NOMO-1 (cell line): ENCODE results near the gene NCS1.

ENCODE experiments used
- DNase-seq, 2 experiments: peaks; one replicate each; lab custom pipeline; 2025; ENCODE audit not compliant: unreplicated experiment in 2 of 2; lab: John Stamatoyannopoulos, UW

The NCS1 gene

DNA sequence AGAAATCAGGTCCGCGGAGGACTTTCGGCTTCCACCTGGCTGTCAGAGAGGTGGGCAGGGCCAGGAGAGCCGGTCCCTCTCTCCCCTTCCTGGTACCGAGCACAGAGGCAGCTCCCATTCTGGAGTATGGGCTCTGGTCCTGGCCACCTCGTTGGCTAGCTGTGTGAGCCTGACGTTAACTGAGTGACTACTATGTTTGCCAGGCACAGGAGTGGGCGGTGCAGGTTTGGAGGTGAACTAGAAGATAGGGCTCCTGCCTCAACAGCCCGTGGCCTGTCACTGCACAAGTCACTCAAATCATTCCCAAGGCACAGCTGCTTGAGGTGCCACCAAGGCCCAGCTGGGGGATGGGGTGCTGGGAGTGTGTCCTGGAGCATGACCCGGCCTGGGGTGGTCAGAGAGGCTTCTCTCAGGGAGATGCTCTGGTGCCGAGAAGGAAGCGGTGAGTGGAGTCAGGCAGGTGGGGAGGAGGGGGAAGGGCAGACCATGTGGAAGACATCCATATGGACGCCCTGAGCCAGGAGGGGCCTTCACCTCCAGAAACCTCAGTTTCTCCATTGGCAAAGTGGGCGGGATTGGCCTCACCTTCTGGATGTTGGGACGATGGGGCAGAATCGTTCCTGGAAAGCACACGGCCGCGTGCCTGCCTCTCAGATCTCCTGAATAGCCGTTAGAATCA is 39.5 kb downstream of the NCS1 start:
- DNase-seq, result no peak

DNA sequence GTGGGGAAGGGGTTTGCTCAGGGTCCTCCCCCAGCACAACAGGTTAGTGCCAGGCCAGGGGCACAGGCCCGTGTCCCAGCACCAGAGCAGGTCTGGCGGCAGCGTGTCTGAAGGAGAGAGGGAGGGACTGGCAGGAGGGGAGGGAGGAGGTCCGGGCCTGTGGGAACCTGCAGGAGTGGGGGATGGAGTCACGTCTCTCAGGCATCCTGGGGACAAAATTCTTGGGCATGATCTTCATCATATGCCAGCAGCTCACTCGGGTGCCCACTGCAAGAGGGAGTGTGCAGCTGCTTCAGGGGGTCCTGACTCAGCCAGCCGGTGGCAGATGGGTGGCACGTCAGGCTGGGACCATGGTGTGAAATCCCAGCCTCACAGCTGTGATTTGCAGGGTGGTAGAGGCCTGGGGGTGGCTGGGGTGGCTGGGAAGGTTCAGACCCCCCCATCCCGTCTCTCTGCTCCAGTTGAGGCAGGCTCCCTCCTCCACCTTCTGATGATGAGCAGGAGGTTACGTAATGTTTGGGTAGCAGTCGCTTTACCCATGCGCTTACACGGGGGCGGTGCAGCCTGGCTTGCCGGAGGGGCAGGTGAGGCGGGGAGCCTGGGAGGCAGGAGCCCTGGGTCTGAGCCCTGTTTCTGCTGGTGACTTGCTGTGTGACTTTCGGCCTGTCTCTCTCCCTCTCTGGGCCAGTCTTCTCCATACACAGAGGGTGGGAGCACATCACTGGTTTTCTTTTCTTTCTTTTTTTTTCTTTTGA is 40.5 kb downstream of the NCS1 start:
- DNase-seq, result no peak

DNA sequence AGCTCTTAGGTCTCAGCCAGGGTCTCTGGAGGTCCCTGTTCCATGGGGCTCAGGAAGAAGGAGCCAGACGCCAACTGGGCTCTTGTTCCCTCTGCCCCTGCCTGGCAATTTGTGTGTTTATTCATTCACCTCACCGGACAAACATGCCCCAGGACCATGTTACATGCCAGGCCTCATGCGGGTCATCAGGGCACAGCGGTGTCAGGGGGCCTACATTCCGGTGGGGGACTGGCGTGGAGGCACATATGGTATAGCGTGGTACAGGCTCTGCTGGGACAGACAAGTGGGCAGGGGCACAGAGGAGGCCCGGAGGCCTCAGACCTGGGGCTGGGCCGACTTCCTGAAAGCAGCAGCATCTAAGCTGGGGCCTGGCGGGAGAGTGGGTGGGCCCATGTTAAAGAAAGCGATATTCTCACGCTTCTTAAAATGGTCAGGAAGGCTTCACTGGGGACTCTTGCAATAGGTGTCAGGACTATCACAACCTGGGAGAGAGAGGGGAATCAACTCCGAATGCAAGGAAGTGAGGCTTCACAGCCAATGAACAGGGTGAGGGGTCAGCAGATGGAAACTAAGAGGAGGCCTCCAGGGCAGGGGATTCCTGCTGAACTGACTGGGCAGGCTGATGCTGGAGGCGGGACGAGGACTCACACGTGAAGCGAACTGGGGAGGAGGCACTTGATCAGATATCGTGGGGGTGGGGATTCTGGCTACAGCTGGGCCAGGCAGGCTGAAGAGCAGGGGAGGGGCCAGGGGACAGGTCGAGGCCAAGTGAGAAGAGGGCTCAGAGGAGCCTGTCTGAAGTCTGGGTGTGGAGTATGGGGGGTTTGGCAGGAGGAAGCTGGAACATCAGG is 41.9 kb downstream of the NCS1 start:
- DNase-seq, result no peak

DNA sequence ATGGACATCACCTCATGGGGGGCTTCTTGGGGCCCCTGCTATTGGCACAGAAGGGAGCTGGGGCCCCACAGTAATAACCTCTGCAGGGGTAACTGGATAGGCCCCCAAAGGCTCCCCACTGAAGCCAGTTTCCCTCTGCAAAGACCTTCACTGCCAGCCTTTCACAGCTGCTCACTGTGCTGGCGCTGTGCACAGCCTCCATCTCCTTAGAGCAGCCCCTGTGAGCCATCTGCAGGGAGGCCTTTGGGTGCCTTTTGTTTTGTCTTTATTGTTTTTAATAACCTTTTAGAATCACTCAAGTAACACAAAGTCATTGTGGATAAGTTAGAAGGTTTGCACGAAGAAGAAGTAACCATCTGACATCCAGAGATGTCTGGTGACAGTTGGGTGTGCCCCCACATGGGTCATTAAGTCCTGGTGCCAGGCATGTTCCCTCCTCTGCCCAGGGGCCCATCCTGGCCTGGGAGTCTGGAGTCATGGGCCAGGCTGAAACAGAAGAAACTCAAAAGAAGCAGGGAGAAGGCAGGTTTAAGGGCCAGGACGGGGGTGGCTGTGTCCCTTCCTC is 42.7 kb downstream of the NCS1 start:
- no peak for DNase-seq

DNA sequence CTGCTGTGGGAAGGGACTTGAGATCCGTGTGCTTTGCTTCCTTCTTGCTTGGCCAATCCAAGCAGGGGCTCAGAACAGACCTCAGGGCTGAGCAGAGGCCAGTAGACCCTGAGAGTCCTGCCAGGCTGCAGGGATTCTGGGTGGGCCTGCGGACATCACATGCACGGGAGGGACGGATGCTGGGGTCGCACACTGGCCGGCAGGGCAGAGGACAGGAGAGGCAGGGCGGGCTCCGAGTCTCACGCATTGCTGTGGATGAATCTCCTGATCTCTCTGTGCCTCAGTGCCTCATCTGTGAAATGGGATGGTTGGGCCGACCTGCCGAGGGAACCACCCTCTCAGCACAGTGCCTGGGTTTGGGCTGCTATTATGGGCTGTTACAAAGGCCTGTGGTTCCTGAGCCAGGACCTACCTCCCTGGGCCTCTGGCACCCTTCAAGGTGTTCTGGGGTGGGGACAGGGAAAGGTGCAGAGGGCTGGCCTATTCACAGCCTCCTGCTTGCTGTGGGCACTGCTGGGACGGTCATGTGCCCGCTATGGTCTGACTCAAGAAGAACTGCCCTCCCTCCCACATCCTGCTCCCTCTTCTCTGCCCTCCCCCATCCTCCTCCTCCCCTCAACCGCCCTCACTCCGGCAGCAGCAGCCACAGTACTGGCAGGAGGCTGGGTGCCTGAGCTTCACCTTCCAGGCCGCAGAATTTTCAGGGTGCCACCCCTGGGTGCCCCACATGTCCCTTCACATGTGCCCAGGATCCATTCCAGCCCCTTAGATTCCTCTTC is 43.3 kb downstream of the NCS1 start:
- DNase-seq, result no peak

DNA sequence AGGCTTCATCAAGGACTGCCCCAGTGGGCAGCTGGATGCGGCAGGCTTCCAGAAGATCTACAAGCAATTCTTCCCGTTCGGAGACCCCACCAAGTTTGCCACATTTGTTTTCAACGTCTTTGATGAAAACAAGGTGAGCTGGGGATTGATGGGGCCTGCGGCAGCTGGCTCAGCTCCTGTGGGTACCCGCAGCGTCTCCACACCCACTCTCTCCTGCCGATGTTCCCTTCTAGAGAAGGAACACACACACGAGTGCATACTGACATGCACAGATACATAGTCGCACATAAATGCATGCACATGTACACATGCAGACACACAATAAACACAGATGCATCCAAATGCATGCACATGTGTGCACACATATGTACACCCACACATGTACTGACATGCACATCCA is 45.6 kb downstream of the NCS1 start:
- no peak for DNase-seq

DNA sequence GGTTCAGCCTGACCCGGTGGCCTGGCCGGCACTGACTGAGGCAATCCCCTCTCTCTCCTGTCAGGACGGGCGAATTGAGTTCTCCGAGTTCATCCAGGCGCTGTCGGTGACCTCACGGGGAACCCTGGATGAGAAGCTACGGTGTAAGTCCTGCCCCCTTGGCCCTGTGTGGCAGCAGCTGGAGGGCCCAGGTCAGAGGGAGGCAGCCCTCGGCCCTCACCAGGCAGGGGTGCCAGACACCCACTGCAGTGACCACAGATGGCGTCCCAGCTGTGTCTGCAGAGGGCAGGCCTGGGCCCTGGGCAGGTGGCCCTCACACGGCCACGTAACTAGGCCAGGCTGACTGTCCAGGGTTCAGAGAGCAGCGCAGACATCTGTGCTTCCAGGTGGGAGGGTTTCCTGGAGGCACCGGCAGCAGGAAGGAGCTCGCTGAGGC is 47.5 kb downstream of the NCS1 start:
- no peak for DNase-seq

DNA sequence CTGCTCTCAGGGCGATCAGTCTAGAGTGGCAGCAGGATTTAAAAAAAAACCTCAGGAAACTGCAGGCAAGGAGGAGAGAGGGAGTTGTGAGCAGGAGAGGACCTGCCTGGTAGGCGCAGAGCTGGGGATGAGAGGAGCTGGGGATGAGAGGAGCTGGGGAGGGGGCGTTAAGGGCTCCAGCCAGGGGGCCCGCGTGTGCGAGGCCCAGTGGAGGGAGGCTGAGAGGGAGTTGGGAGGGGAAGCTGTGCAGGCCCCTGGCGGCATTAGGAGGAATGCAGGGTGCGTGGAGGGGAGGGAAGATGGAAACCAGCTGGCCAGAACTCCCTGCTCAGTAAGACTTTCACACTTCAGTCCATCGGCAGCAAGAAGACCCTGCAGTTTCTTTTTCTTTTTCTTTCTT is 48.1 kb downstream of the NCS1 start:
- no peak for DNase-seq

DNA sequence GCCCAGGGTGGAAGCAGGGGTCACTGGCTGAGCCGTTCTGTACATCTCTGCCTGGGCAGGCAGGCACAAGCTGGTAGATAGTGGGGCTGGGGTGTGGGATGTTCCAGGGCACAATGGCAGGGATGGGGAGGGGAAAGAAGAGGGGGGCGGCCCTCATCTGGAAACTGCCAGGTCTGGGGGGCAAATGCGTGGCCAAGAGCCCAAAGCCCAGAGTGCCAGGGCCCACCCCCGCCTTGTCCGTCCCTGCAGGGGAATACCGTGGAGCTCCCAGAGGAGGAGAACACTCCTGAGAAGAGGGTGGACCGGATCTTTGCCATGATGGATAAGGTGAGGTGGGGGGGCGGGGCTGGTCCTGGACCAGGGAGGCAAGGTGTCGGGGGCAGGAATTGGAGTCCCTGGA is 50.6 kb downstream of the NCS1 start:
- DNase-seq, result no peak

DNA sequence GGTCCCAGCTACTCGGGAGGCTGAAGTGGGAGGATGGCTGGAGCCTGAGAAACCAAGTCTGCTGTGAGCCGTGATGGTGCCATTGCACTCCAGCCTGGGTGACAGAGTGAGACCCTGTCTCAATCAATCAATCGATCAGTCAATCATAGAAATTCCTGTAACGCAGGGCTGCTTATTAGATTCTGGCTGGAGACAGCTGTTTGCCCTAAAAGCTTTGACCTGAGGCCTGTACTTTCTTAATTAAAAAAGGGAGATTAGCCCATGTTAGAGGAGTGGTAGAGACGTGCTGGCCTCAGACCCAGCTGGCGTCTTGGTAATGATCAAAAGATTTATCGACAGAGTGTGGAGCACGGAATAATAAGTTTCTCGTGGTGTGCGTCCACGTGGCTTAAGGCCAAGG is 52.9 kb downstream of the NCS1 start:
- no peak for DNase-seq

DNA sequence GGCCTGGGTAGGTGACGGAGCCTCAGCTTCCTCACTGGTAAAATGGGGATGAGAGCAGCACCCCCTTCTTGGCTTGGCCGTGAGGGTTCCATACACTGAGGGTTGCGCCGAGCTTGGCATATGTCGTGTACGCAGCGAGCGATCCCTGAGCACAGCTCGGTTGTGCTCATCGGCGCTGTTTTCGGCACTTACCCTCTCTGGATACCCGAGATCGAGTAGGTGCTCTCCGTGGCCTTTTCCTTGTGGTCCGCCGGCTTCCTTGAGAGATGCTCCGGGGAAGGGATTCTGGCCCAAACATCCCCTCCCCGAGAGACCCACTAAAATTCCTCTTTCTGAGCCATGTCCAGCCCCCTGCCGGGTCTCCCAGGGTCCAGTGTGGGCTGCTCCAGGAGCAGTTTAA is 53.4 kb downstream of the NCS1 start:
- no peak for DNase-seq

DNA sequence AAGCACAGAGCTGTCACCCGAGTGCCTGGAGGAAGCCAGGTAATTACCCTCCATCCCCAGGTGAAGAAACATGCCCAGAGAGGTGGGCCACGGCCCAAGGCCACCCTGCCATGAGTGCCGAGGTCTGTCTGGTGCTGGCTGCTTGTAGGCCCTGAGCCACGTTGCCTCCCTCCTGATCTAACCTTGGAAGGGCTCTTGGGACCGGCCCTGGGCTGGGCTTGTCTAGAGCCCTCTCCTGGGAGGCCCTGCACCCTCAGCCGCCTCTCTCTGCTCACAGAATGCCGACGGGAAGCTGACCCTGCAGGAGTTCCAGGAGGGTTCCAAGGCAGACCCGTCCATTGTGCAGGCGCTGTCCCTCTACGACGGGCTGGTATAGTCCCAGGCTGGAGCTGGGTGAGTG is 53.9 kb downstream of the NCS1 start:
- no peak for DNase-seq

DNA sequence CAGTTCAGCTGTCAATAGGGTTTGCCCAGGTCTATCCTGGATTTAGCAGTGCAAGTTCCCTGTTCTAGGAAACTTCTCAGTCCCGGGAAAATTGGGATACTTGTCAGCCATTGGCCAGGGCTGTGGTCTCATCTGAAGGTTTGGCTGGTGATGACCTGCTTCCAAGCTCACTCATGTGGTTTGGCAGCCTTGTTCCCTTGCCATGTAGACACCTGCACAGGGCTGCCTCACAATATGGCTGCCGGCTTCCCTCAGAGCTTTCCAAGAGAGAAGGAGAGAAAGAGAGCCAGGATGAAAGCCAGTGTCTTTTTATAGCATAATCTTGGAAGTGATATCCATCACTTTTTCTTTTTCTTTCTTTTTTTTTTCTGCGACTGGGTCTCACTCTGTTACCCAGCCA is 55.6 kb downstream of the NCS1 start:
- no peak for DNase-seq

DNA sequence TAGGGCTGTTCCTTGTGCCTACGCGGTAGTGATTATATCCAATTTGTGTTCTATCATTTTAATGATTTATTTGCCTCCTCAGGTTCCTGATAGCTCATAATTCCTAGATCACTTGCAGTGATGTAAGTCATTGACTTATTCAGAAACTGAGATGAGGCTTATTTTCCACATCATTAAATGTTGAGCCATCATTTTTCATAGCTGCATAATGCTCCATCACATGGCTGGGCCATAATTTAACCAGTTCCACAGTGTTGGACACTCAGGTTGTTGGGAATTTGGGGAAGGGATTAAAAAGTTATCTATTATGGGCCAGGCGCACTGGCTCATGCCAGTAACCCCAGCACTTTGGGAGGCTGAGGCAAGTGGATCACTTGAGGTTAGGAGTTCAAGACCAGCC is 57.6 kb downstream of the NCS1 start:
- no peak for DNase-seq

DNA sequence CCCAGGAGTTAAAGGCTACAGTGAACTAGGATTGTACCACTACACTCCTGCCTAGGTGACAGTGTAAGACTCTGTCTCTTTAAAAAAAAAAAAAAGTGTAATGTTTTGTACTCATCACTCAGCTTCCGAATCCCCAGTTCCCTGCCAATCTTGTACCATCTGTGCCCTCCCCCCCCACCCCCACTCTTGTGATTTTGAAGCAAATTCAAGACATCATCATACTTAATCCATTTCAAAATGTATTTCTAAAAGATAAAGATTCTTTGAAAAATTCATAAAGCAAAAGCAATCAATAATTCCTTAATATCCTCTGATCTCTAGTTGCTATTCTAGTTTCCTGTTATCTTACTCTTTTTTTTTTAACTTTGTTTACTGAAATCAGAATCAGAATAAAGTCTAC is 58.4 kb downstream of the NCS1 start:
- DNase-seq, result no peak

DNA sequence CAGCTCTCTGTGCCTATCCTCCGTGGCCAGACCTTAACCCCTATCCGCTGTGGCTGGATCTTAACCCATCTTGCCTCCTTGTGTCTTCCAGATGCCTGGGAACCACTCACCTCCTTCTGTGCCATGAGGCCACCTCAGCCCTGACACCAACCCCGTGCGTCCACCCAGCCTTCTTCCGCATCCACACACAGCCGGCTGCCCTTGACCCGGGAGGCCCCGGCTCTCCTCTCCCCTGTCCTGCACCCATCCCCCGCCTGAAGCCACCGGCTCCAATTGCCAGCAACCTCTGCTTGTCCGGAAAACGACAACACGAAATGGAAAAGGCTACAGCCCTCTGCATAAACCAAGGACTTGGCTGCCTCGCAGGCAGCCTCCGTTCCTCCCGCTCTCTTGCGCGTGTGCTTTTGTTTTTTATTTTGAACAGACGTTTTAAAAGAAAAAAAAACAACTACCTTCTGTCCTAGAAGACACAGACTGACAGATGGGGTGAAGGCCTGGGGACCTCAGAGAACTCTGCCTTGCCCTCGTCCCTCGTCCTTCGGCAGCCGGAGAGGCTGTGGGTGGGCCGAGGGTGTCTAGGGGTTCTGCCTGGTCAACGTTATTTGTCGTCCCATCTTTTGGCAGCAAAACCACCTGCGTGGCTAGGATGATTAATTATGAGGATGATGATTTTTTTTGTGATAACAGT is 60.8 kb downstream of the NCS1 start:
- no peak for DNase-seq

DNA sequence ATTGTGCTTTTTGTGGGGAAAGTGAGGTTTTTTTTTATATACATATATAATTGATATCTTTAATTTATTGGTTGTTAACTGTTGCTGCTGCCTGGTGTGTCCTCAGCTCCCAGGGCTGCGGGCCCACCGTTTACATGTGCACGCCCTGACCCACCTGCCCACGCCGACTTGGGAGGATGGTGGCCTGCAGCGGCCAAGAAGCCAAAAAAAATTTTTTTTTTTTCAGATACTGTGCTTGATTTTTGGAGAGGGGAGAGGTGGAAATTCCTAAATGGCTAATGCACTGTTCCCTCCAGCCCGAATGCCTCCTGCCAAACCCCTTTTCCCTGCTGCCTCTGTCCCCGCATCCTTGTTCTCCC is 61.4 kb downstream of the NCS1 start:
- no peak for DNase-seq

DNA sequence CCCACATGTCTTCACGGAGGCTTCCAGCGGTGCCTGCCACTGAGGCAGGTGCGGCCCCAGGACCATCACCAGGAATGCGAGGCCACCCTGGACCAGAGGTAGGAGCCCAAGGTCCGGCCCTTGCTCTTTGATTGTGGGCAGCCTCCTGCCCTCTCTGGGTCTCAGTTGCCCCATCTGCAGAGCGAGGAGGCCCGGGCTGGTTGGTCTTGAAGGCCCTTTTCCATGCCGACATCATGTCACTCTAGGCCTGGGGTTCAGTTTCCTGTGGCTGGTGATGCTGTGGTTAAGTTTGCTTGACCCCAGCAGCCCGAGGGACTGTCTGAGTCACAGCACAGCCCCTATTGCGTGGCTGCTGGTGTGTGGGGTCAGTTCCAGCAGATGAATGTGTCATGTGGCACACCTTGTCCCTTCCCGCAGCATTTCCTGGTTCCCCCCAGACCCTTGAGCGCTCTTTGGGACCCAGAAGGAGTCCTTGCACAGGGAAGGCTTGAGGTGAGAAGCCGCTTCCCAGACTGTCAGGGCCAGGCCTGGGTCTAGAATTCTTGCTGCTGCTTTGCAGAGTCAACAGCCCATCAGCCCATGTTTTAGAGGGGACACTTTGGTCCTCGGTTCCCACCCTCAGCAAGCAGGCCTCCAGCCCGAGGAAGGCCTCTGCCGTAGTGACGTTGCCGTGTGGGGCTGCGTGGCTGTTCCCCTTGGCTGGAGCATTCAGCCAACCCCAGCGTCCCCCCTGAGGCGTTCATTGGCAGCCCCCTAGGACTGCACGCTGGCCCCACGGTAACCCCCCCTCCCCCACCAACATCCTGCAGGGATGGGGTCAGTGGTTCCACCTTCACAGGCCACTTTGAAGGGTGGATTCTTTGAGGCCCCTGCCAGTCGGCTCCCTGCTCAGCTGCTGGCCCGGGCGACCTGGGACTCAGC is 62.4 kb downstream of the NCS1 start:
- no peak for DNase-seq
